B cell (primary cell): ENCODE measurements around the gene FKBP6. TPM values are rescaled to one million over a fixed set of nuclear protein-coding genes. Genes with fewer than 3 reads are reported as not detected.

Experiments used
- ATAC-seq: fragments of 200-7000 bp; cut with Tn5 transposase; one replicate; pipeline ENCODE4 v1.10.0; 2021; ENCODE audit warnings: low read depth, mild to moderate bottlenecking, moderate number of reproducible peaks, moderate library complexity
- CTCF ChIA-PET: fragments of 350-600 bp; sonication (Branson Sonifier 250); formaldehyde crosslinking; loops from one replicate; lab custom pipeline; 2021; ENCODE audit warnings: antibody characterized with exemption, inconsistent platforms; lab: Charles Lee
- POLR2A ChIA-PET: fragments of 350-600 bp; sonication (Branson Sonifier 250); formaldehyde crosslinking; loops from one replicate; lab custom pipeline; 2021; ENCODE audit warnings: antibody characterized with exemption; lab: Charles Lee
- DNase-seq: peaks from one replicate; pipeline ENCODE4 v3.0.0; 2013
- H2AFZ ChIP-seq: 2 replicates; pipeline ENCODE4 v1.6.1; 2012; ENCODE audit warnings: mild to moderate bottlenecking, low read depth, low read length; ENCODE audit not compliant: insufficient read depth, poor library complexity, severe bottlenecking
- H3K27ac ChIP-seq, 2 donors: 1 replicate in 1 of 2; 2 replicates in 1 of 2; pipeline ENCODE4 v1.5.1; 2012 to 2013; ENCODE audit warnings: low read length in 2 of 2, mild to moderate bottlenecking in 2 of 2, moderate library complexity in 1 of 2
- H3K27me3 ChIP-seq, 4 experiments: fragments of 200-600 bp in 1 of 4; sonication (generic) in 1 of 4; replicated peaks in 1 of 4; 1 replicate in 2 of 4; 2 replicates in 2 of 4; pipeline versions ENCODE4 v1.6.1 to v1.7.0; 2013 to 2016; ENCODE audit warnings: low read length in 3 of 4, mild to moderate bottlenecking in 2 of 4, mixed read lengths in 1 of 4, moderate library complexity in 1 of 4; ENCODE audit not compliant: insufficient read depth in 4 of 4, control insufficient read depth in 3 of 4; ENCODE audit errors: control extremely low read depth in 1 of 4
- H3K36me3 ChIP-seq, 2 experiments: replicated peaks in 1 of 2; 1 replicate in 1 of 2; 2 replicates in 1 of 2; pipeline versions ENCODE4 v1.6.1 to v1.7.1; 2013; ENCODE audit warnings: low read length in 1 of 2; ENCODE audit not compliant: insufficient read depth in 2 of 2, control insufficient read depth in 1 of 2; ENCODE audit errors: control extremely low read depth in 1 of 2, extremely low read depth in 1 of 2
- H3K4me1 ChIP-seq, 2 donors: fragments of 200-600 bp in 1 of 2; sonication (generic) in 1 of 2; 1 replicate in 1 of 2; 2 replicates in 1 of 2; pipeline versions ENCODE4 v1.5.1 to v1.6.1; 2013 to 2017; ENCODE audit warnings: low read length in 2 of 2; ENCODE audit not compliant: control insufficient read depth in 2 of 2, insufficient read depth in 2 of 2
- H3K4me2 ChIP-seq: replicated peaks from 2 replicates; pipeline ENCODE3; 2012; ENCODE audit warnings: mild to moderate bottlenecking, low read depth, low read length; ENCODE audit not compliant: poor library complexity, severe bottlenecking
- H3K4me3 ChIP-seq, 5 experiments: fragments of 200-600 bp in 1 of 5; sonication (generic) in 1 of 5; 1 replicate in 3 of 5; 2 replicates in 2 of 5; pipeline versions ENCODE4 v1.5.1 to v1.7.0; 2011 to 2016; ENCODE audit warnings: low read length in 4 of 5, mild to moderate bottlenecking in 4 of 5, low read depth in 2 of 5, control low read depth in 1 of 5, moderate library complexity in 1 of 5; ENCODE audit not compliant: insufficient read depth in 1 of 5; ENCODE audit errors: control extremely low read depth in 1 of 5, extremely low read depth in 1 of 5
- H3K79me2 ChIP-seq: fragments of 200-600 bp; sonication (generic); one replicate; pipeline ENCODE4 v1.6.0; 2016; ENCODE audit warnings: low read length; ENCODE audit not compliant: control insufficient read depth, insufficient read depth
- H3K9ac ChIP-seq: fragments of 200-600 bp; sonication (generic); 2 replicates; pipeline ENCODE4 v1.6.1; 2017; ENCODE audit warnings: mild to moderate bottlenecking, low read length, moderate library complexity
- H3K9me3 ChIP-seq, 3 donors: one replicate each; pipeline versions ENCODE4 v1.6.1 to v1.7.1; 2013; ENCODE audit warnings: low read length in 2 of 3; ENCODE audit not compliant: control insufficient read depth in 2 of 3, insufficient read depth in 1 of 3; ENCODE audit errors: control extremely low read depth in 1 of 3
- H4K20me1 ChIP-seq: 2 replicates; pipeline ENCODE4 v1.6.0; 2012; ENCODE audit warnings: mild to moderate bottlenecking, low read length; ENCODE audit not compliant: insufficient read depth, control insufficient read depth, poor library complexity, severe bottlenecking
- H3K27ac Mint-ChIP-seq: one replicate; pipeline ENCODE4 v1.8.0; 2021; ENCODE audit warnings: mixed read lengths
- H3K27me3 Mint-ChIP-seq: one replicate; pipeline ENCODE4 v1.8.0; 2021; ENCODE audit warnings: mixed read lengths
- H3K4me1 Mint-ChIP-seq: one replicate; pipeline ENCODE4 v1.8.0; 2021; ENCODE audit warnings: mixed read lengths
- H3K4me3 Mint-ChIP-seq: one replicate; pipeline ENCODE4 v1.8.0; 2021; ENCODE audit warnings: mixed read lengths
- H3K9me3 Mint-ChIP-seq: one replicate; pipeline ENCODE4 v1.8.0; 2022; ENCODE audit warnings: mixed read lengths; ENCODE audit not compliant: insufficient read depth
- CTCF ChIP-seq: fragments of 200-600 bp; IDR thresholded peaks from one replicate; pipeline ENCODE4 v1.8.0; 2022; ENCODE audit warnings: antibody characterized with exemption, mild to moderate bottlenecking
- EZH2 ChIP-seq: IDR thresholded peaks from 2 replicates; pipeline ENCODE4 v1.6.1; 2012; ENCODE audit warnings: borderline replicate concordance, low read depth, mild to moderate bottlenecking, moderate library complexity, low read length; ENCODE audit not compliant: insufficient read depth, poor library complexity, severe bottlenecking
- WGBS: methylation state at CpG from one replicate; pipeline ENCODE4 v1.1.5; 2013; ENCODE audit warnings: missing lambda C conversion rate; ENCODE audit not compliant: insufficient coverage; 5-methylcytosine and 5-hydroxymethylcytosine counted together
- intact Hi-C: fragments of 100-400 bp; cut with micrococcal nuclease; formaldehyde crosslinking; loops from one replicate; pipeline ENCODE4 v1.10.0; 2022
- polyA plus RNA-seq: library from polyadenylated mRNA; depleted of rRNA; stranded (reverse); fragments of >200 nt; gene quantifications from 2 replicates; pipeline ENCODE4 v1.2.3, GENCODE V29; 2012
- total RNA-seq, 2 donors: library from RNA; stranded (reverse); fragments of 120-200 nt in 1 of 2; gene quantifications; 1 replicate in 1 of 2; 2 replicates in 1 of 2; pipeline versions ENCODE4 v1.2.3 to v1.2.4, GENCODE V29; 2013 to 2022

FKBP6 gene
- total and polyA plus RNA-seq, 2 donors (not counting 1 experiment from before 2014, with no cell fraction given) = not detected

GRCh38 chr7:73338321-73338720 lies 10.4 kb downstream of the FKBP6 start:
- no peak overlapping the region for H2AFZ ChIP-seq
- WGBS = 67% methylated on average over 4 of the region's 10 CpGs
- no peaks in the 10 kb centered on the region for H3K36me3 ChIP-seq
- peaks cover 0 to 5% (median 0%) of the 10 kb centered on the region in 4 experiments for H3K27me3 ChIP-seq
- Mint-ChIP-seq H3K9me3 (no peaks in the 10 kb centered on the region), H3K4me3 (no peak overlapping the region), H3K27ac (no peak overlapping the region), H3K4me1 (peaks cover 4% of the 10 kb centered on the region), H3K27me3 (peaks cover 15% of the 10 kb centered on the region)
- H3K9me3 ChIP-seq = no peaks in the 10 kb centered on the region
- intact Hi-C loops = no loop called here
- DNase-seq = no peak
- no peak for ATAC-seq
- H3K4me1 ChIP-seq = no peaks in the 10 kb centered on the region
- CTCF ChIA-PET = no interaction called here
- no peak overlapping the region for H3K4me2 ChIP-seq
- no peak overlapping the region for H3K4me3 ChIP-seq
- TF ChIP-seq CTCF (no peak), EZH2 (no peak)
- POLR2A ChIA-PET = no interaction called here
- H3K9ac ChIP-seq = no peak overlapping the region
- no peaks in the 10 kb centered on the region for H4K20me1 ChIP-seq
- no peak overlapping the region for H3K27ac ChIP-seq
- no peaks in the 10 kb centered on the region for H3K79me2 ChIP-seq

GRCh38 chr7:73340514-73340913 lies 12.6 kb downstream of the FKBP6 start:
- intact Hi-C loops = no loop called here
- H3K27ac Mint-ChIP-seq = no peak overlapping the region
- Histone ChIP-seq H3K79me2 (no peaks in the 10 kb centered on the region), H3K27me3 (peaks cover 0 to 5% (median 0%) of the 10 kb centered on the region in 4 experiments), H4K20me1 (no peaks in the 10 kb centered on the region), H3K27ac (no peak overlapping the region), H3K4me2 (no peak overlapping the region), H3K9ac (no peak overlapping the region), H3K36me3 (no peaks in the 10 kb centered on the region), H3K9me3 (no peaks in the 10 kb centered on the region), H3K4me3 (no peak overlapping the region), H3K4me1 (no peaks in the 10 kb centered on the region), H2AFZ (no peak overlapping the region)
- ATAC-seq (no peak), DNase-seq (no peak)
- no peak overlapping the region for H3K4me3 Mint-ChIP-seq
- peaks cover 4% of the 10 kb centered on the region for H3K4me1 Mint-ChIP-seq
- CTCF ChIA-PET = interaction anchor here (0.8 kb wide), 1 partner anchor 111 kb away, joined by 5 read pairs; no protein-coding TSS in a partner anchor
- WGBS = 74% methylated on average over 4 of the region's 7 CpGs
- TF ChIP-seq CTCF (no peak), EZH2 (no peak)
- no peaks in the 10 kb centered on the region for H3K9me3 Mint-ChIP-seq
- peaks cover 20% of the 10 kb centered on the region for H3K27me3 Mint-ChIP-seq
- POLR2A ChIA-PET = interaction anchor here (0.7 kb wide), 1 partner anchor 19 kb away, joined by 6 read pairs; no protein-coding TSS in a partner anchor
